NB4 (cell line): ENCODE measurements around the gene CCDC106.

ENCODE experiments used
- CTCF ChIP-seq: IDR thresholded peaks from one replicate; pipeline ENCODE4 v1.5.1; 2012; ENCODE audit warnings: low read depth, low read length
- POLR2A ChIP-seq: IDR thresholded peaks from 2 replicates; pipeline ENCODE4 v1.6.1; 2011; ENCODE audit warnings: mild to moderate bottlenecking; ENCODE audit not compliant: insufficient read length; ENCODE audit errors: extremely low read depth

GRCh38 chr19:55613930-55614710, 33.9 kb upstream of the CCDC106 start:
- no peak for TF ChIP-seq CTCF
- TF ChIP-seq POLR2A, result no peak
